Activated naive CD8-positive, alpha-beta T cell treated with anti-CD3 and anti-CD28 coated beads, Interleukin-2, amount 50 U/mL, for 24 hours (primary cell): ENCODE measurements around the gene ING4.

Source experiments
- ATAC-seq: fragments of 150-1000 bp; cut with Tn5 transposase; one replicate; pipeline ENCODE4 v1.10.0; 2021
- DNase-seq: peaks from one replicate; pipeline ENCODE4 v3.0.0; 2021
- H3K27ac Mint-ChIP-seq: one replicate; pipeline ENCODE4 v1.8.0; 2021; ENCODE audit warnings: mild to moderate bottlenecking, mixed read lengths
- H3K27me3 Mint-ChIP-seq: one replicate; pipeline ENCODE4 v1.8.0; 2021; ENCODE audit warnings: mixed read lengths
- H3K36me3 Mint-ChIP-seq: one replicate; pipeline ENCODE4 v1.8.0; 2021; ENCODE audit warnings: low read depth, mixed read lengths
- H3K4me1 Mint-ChIP-seq: one replicate; pipeline ENCODE4 v1.8.0; 2021; ENCODE audit warnings: mixed read lengths
- H3K4me3 Mint-ChIP-seq: one replicate; pipeline ENCODE4 v1.8.0; 2021; ENCODE audit warnings: mild to moderate bottlenecking, moderate library complexity, mixed read lengths
- H3K9me3 Mint-ChIP-seq: one replicate; pipeline ENCODE4 v1.8.0; 2021; ENCODE audit warnings: mixed read lengths

The ING4 gene

DNA sequence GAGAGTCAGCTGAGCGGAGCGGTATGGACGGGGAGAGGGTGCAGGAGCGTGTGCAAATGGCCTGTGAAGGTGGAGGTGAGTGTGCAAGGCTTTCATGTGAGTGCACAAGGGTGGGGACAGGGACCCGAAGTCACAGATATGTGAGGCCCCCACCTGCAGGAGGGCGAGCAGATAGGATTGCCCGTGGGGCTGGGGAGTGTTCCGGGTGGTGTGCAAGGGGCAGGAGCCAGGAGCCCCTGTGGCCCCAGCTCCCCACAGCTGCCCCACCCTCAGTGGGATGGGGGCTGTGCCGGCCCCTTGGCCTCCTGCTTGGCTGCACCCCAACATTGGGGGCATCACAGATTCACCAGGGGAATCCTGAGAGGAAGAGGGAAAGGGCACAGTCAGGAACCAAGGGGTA, 31.8 kb upstream of the ING4 start:
- H3K36me3 Mint-ChIP-seq = no peaks in the 10 kb centered on the region
- no peaks in the 10 kb centered on the region for H3K9me3 Mint-ChIP-seq
- H3K4me1 Mint-ChIP-seq = peaks cover 39% of the 10 kb centered on the region
- DNase-seq (no peak), ATAC-seq (no peak)
- H3K4me3 Mint-ChIP-seq = no peak overlapping the region
- no peak overlapping the region for H3K27ac Mint-ChIP-seq
- H3K27me3 Mint-ChIP-seq = peaks cover 18% of the 10 kb centered on the region

GRCh38 chr12:6693832-6694355, 31.0 kb upstream of the ING4 start:
- ATAC-seq (no peak), DNase-seq (no peak)
- Mint-ChIP-seq H3K4me3 (no peak overlapping the region), H3K4me1 (peaks cover 37% of the 10 kb centered on the region), H3K36me3 (no peaks in the 10 kb centered on the region), H3K27me3 (peaks cover 11% of the 10 kb centered on the region), H3K9me3 (no peaks in the 10 kb centered on the region), H3K27ac (no peak overlapping the region)

GRCh38 chr12:6692888-6693287, 30.0 kb upstream of the ING4 start:
- H3K27me3 Mint-ChIP-seq = peaks cover under 1% of the 10 kb centered on the region
- no peak for DNase-seq
- H3K27ac Mint-ChIP-seq = no peak overlapping the region
- no peaks in the 10 kb centered on the region for H3K9me3 Mint-ChIP-seq
- no peaks in the 10 kb centered on the region for H3K36me3 Mint-ChIP-seq
- no peak for ATAC-seq
- H3K4me3 Mint-ChIP-seq = no peak overlapping the region
- H3K4me1 Mint-ChIP-seq = peaks cover 36% of the 10 kb centered on the region

- no peaks in the 10 kb centered on the region for H3K9me3 Mint-ChIP-seq
- peaks cover 45% of the 10 kb centered on the region for H3K4me1 Mint-ChIP-seq
- DNase-seq (no peak), ATAC-seq (no peak)
- H3K36me3 Mint-ChIP-seq = peaks cover 9% of the 10 kb centered on the region
- H3K4me3 Mint-ChIP-seq = no peak overlapping the region
- no peak overlapping the region for H3K27ac Mint-ChIP-seq
- H3K27me3 Mint-ChIP-seq = no peaks in the 10 kb centered on the region
These were observed 28.6 kb upstream of the ING4 start for GRCh38 chr12:6691473-6691872.

- Mint-ChIP-seq H3K27ac (peak within 1 kb of the TSS; percentile 87), H3K36me3 (peaks cover 20% of the 10 kb centered on the region), H3K27me3 (no peaks in the 10 kb centered on the region), H3K9me3 (no peaks in the 10 kb centered on the region), H3K4me1 (peaks cover 63% of the 10 kb centered on the region), H3K4me3 (peak within 1 kb of the TSS; percentile 90)
- DNase-seq = peak; percentile 93
- ATAC-seq = peak; percentile 90
These were observed 26.3 kb upstream of the ING4 start, which contains the start of gene ZNF384 for GRCh38 chr12:6688999-6689882. ZNF384 (minus strand) TSS chr12:6689375; CDS start chr12:6679520, 9,855 bp downstream.

- peaks cover 66% of the 10 kb centered on the region for H3K4me1 Mint-ChIP-seq
- no peak for DNase-seq
- peak overlapping the region; percentile 87 for H3K27ac Mint-ChIP-seq
- H3K27me3 Mint-ChIP-seq = no peaks in the 10 kb centered on the region
- peak overlapping the region; percentile 90 for H3K4me3 Mint-ChIP-seq
- H3K9me3 Mint-ChIP-seq = no peaks in the 10 kb centered on the region
- no peak for ATAC-seq
- peaks cover 23% of the 10 kb centered on the region for H3K36me3 Mint-ChIP-seq
These were observed 25.7 kb upstream of the ING4 start for GRCh38 chr12:6688543-6688998.

GRCh38 chr12:6685814-6686213, 22.9 kb upstream of the ING4 start:
- ATAC-seq (no peak), DNase-seq (no peak)
- Mint-ChIP-seq H3K9me3 (no peaks in the 10 kb centered on the region), H3K36me3 (peaks cover 31% of the 10 kb centered on the region), H3K27ac (peak overlapping the region; percentile 10), H3K27me3 (no peaks in the 10 kb centered on the region), H3K4me1 (peaks cover 57% of the 10 kb centered on the region), H3K4me3 (no peak overlapping the region)

GRCh38 chr12:6684609-6685008, 21.7 kb upstream of the ING4 start:
- H3K4me3 Mint-ChIP-seq = no peak overlapping the region
- no peaks in the 10 kb centered on the region for H3K27me3 Mint-ChIP-seq
- DNase-seq = peak; percentile 54
- H3K9me3 Mint-ChIP-seq = no peaks in the 10 kb centered on the region
- peaks cover 37% of the 10 kb centered on the region for H3K36me3 Mint-ChIP-seq
- H3K27ac Mint-ChIP-seq = no peak overlapping the region
- H3K4me1 Mint-ChIP-seq = peaks cover 49% of the 10 kb centered on the region
- no peak for ATAC-seq

GRCh38 chr12:6676962-6677361, 14.0 kb upstream of the ING4 start:
- no peak overlapping the region for H3K27ac Mint-ChIP-seq
- no peak for DNase-seq
- H3K4me3 Mint-ChIP-seq = no peak overlapping the region
- H3K9me3 Mint-ChIP-seq = no peaks in the 10 kb centered on the region
- H3K27me3 Mint-ChIP-seq = no peaks in the 10 kb centered on the region
- no peaks in the 10 kb centered on the region for H3K4me1 Mint-ChIP-seq
- ATAC-seq = no peak
- H3K36me3 Mint-ChIP-seq = peaks cover 73% of the 10 kb centered on the region

- no peak overlapping the region for H3K27ac Mint-ChIP-seq
- ATAC-seq (no peak), DNase-seq (no peak)
- H3K36me3 Mint-ChIP-seq = peaks cover 79% of the 10 kb centered on the region
- H3K4me1 Mint-ChIP-seq = no peaks in the 10 kb centered on the region
- no peaks in the 10 kb centered on the region for H3K27me3 Mint-ChIP-seq
- H3K9me3 Mint-ChIP-seq = no peaks in the 10 kb centered on the region
- no peak overlapping the region for H3K4me3 Mint-ChIP-seq
These were observed 9.2 kb upstream of the ING4 start for GRCh38 chr12:6672143-6672542.

- Mint-ChIP-seq H3K27me3 (no peaks in the 10 kb centered on the region), H3K36me3 (peaks cover 53% of the 10 kb centered on the region)
These were observed 4.8 kb upstream of the ING4 start for GRCh38 chr12:6667559-6668210.

GRCh38 chr12:6666211-6666610, 3.3 kb upstream of the ING4 start:
- no peak for DNase-seq
- Mint-ChIP-seq H3K9me3 (peaks cover 4% of the 10 kb centered on the region), H3K4me1 (peaks cover 23% of the 10 kb centered on the region), H3K27ac (no peak overlapping the region), H3K27me3 (no peaks in the 10 kb centered on the region), H3K4me3 (no peak overlapping the region), H3K36me3 (peaks cover 39% of the 10 kb centered on the region)
- no peak for ATAC-seq

More at GRCh38 chr12:6667559-6668210, 4.8 kb upstream of the ING4 start:
- no peak for ATAC-seq
- H3K4me1 Mint-ChIP-seq = peaks cover 15% of the 10 kb centered on the region
- H3K9me3 Mint-ChIP-seq = peaks cover 4% of the 10 kb centered on the region
- no peak overlapping the region for H3K27ac Mint-ChIP-seq
- H3K4me3 Mint-ChIP-seq = no peak overlapping the region
- DNase-seq = no peak

- Mint-ChIP-seq H3K9me3 (peaks cover 4% of the 10 kb centered on the region), H3K27me3 (no peaks in the 10 kb centered on the region), H3K36me3 (peaks cover 29% of the 10 kb centered on the region), H3K4me1 (peaks cover 23% of the 10 kb centered on the region), H3K4me3 (no peak overlapping the region), H3K27ac (no peak overlapping the region)
- ATAC-seq (no peak), DNase-seq (no peak)
These were observed 2.0 kb upstream of the ING4 start for GRCh38 chr12:6664902-6665301.

DNA sequence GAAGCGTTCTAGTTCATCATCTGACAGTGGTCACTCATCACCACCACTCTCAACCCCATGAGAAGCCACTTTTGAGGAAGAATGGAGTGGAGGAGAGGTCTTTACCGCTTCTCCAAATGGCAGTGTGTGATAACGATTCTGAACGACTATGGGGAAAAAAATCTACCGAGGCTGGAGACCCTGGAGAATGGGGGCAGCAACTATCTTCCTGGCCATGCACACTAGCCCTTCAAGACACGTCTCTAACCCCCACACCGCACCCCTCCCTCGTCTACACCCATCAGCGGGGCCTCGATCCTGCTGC, 365 bp downstream of the ING4 start:
- DNase-seq = no peak
- peaks cover 4% of the 10 kb centered on the region for H3K9me3 Mint-ChIP-seq
- peak; percentile 34 for ATAC-seq
- H3K36me3 Mint-ChIP-seq = peaks cover 16% of the 10 kb centered on the region
- peak overlapping the region; percentile 91 for H3K4me3 Mint-ChIP-seq
- no peaks in the 10 kb centered on the region for H3K27me3 Mint-ChIP-seq
- peak overlapping the region; percentile 89 for H3K27ac Mint-ChIP-seq
- H3K4me1 Mint-ChIP-seq = peaks cover 27% of the 10 kb centered on the region

DNA sequence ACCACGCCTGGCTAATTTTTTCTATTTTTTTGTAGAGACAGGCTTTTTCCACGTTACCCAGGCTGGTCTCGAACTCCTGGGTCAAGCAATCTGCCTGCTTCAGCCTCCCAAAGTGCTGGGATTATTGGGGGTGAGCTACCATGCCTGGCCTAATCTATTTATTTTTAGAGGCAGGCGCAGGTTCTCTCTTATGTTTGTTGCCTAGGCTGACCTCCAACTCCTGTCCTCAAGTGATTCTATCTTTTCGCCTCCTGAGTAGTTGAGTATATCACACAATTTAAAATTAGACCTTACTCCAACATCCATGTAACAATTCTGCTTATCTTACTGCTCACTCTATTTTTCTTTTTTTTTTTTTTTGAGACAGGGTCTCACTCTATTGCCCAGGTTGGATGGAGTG, 8.9 kb downstream of the ING4 start:
- Mint-ChIP-seq H3K9me3 (no peaks in the 10 kb centered on the region), H3K36me3 (peaks cover 15% of the 10 kb centered on the region), H3K27me3 (no peaks in the 10 kb centered on the region), H3K4me3 (no peak overlapping the region), H3K27ac (no peak overlapping the region), H3K4me1 (peaks cover 5% of the 10 kb centered on the region)
- DNase-seq = no peak
- ATAC-seq = no peak
